Measurements from ENCODE around the gene BMX. TPM values are rescaled to one million over a fixed set of nuclear protein-coding genes. Genes with fewer than 3 reads are reported as not detected.
A peak's percentile ranks its signal among the peaks of the same experiment; 100 is the strongest.

Gene BMX
- total and polyA plus RNA-seq, 2 donors = 0.57 to 1.3 TPM

DNA sequence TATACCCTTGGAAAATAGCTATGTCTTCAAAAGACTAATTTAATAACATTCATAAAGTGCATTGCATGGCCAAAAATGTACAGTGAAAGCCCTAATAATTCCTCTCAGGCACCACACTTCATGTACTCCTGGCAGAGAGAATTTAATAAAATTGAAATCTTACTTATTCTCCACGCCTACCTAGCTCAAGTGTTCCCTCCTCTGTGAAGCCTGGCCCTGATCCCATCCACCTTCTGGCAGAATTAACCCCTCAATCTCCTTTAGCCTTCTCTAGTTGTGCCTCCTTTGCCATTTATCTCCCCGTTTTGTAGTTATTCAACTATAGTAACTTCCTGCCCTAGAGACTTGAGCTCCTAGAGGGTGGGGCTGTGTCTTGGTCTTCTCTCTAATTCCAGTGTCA is 73.4 kb downstream of the BMX start:
- Histone ChIP-seq H3K9me3 (ENCODE audit: control insufficient read depth in 2 of 2, insufficient read depth in 1 of 2, low read length in 1 of 2) (no peaks in the 10 kb centered on the region), H3K4me3 (ENCODE audit: low read length in 2 of 2) (no peak overlapping the region), H3K36me3 (ENCODE audit: control insufficient read depth in 2 of 2, insufficient read depth in 2 of 2, low read length in 1 of 2) (no peaks in the 10 kb centered on the region), H3K27ac (ENCODE audit: low read depth in 1 of 2, low read length in 1 of 2) (no peak overlapping the region), H3K27me3 (ENCODE audit: control insufficient read depth in 2 of 2, insufficient read depth in 1 of 2, low read length in 1 of 2) (no peaks in the 10 kb centered on the region), H3K4me1 (ENCODE audit: control insufficient read depth in 2 of 2, insufficient read depth in 2 of 2, low read length in 2 of 2) (no peaks in the 10 kb centered on the region)
- WGBS = 86% methylated on average over 2 of the region's 2 CpGs
- DNase-seq (ENCODE audit: low read depth in 6 of 9, low spot score in 9 of 9) = no peak

GRCh38 chrX:15576019-15576418 is 75.4 kb downstream of the BMX start:
- Histone ChIP-seq H3K9me3 (ENCODE audit: control insufficient read depth in 2 of 2, insufficient read depth in 1 of 2, low read length in 1 of 2) (no peaks in the 10 kb centered on the region), H3K4me3 (ENCODE audit: low read length in 2 of 2) (no peak overlapping the region), H3K27ac (ENCODE audit: low read depth in 1 of 2, low read length in 1 of 2) (no peak overlapping the region), H3K27me3 (ENCODE audit: control insufficient read depth in 2 of 2, insufficient read depth in 1 of 2, low read length in 1 of 2) (no peaks in the 10 kb centered on the region), H3K36me3 (ENCODE audit: control insufficient read depth in 2 of 2, insufficient read depth in 2 of 2, low read length in 1 of 2) (no peaks in the 10 kb centered on the region), H3K4me1 (ENCODE audit: control insufficient read depth in 2 of 2, insufficient read depth in 2 of 2, low read length in 2 of 2) (no peaks in the 10 kb centered on the region)
- DNase-seq (ENCODE audit: low read depth in 6 of 9, low spot score in 9 of 9) = no peak
- WGBS = 91% methylated on average over 1 of the region's 1 CpG

DNA sequence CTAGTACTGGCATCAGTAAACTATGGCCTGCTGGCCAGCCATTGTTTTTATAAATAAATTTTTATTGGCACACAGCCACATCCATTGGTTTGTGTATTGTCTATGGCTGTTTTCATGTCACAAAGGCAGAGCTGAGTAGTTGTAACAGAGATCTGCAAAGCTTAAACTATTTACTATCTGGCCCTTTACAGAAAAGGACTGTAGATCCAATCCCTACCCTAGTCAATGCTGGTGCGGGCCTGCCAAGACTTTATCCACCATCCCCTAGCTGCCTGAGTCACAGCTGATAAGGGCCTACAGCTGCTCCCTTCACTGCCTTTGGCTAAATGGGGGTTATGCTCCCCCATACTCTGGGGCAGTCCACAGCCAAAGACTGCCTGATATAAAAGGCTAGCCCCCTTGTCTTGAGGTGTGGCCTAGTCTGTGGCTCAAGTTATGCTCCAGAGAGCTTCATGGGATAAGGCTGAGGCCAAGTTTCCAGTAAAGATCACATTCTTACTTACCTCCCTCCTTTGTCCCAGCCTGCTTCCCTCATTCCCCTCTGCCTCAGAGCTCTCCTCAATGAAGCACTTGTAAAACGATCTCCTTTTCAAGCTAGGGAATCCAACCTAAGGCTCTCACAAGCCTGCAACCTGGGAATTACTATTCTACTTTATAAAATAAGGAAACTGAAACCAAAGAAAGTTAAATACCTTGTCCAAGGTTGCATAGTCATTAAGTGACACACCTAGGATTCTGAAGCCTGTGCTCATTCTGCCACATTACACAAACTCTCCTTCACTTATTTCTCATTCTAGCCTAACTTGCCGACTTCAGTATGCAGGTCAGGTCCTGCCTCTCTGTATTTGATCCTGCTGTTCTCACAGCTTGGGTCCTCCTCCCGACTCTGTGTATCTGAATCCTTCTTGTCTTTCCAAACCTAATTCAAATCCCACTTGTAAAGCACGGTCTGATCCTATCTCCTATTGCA is 79.5 kb downstream of the BMX start:
- no peaks in the 10 kb centered on the region for H3K36me3 ChIP-seq (ENCODE audit: control insufficient read depth in 2 of 2, insufficient read depth in 2 of 2, low read length in 1 of 2)
- no peaks in the 10 kb centered on the region for H3K9me3 ChIP-seq (ENCODE audit: control insufficient read depth in 2 of 2, insufficient read depth in 1 of 2, low read length in 1 of 2)
- no peaks in the 10 kb centered on the region for H3K27me3 ChIP-seq (ENCODE audit: control insufficient read depth in 2 of 2, insufficient read depth in 1 of 2, low read length in 1 of 2)
- no peak overlapping the region for H3K4me3 ChIP-seq (ENCODE audit: low read length in 2 of 2)
- H3K4me1 ChIP-seq (ENCODE audit: control insufficient read depth in 2 of 2, insufficient read depth in 2 of 2, low read length in 2 of 2) = no peaks in the 10 kb centered on the region
- H3K27ac ChIP-seq (ENCODE audit: low read depth in 1 of 2, low read length in 1 of 2) = peak overlapping the region; percentile 14 to 52
- DNase-seq (ENCODE audit: low read depth in 6 of 9, low spot score in 9 of 9) = no peak
- 85% methylated on average over 5 of the region's 5 CpGs for WGBS

- no peaks in the 10 kb centered on the region for H3K36me3 ChIP-seq (ENCODE audit: control insufficient read depth in 2 of 2, insufficient read depth in 2 of 2, low read length in 1 of 2)
- DNase-seq (ENCODE audit: low read depth in 6 of 9, low spot score in 9 of 9) = no peak
- H3K27me3 ChIP-seq (ENCODE audit: control insufficient read depth in 2 of 2, insufficient read depth in 1 of 2, low read length in 1 of 2) = no peaks in the 10 kb centered on the region
- WGBS = 56% methylated on average over 2 of the region's 2 CpGs
- H3K4me3 ChIP-seq (ENCODE audit: low read length in 2 of 2) = no peak overlapping the region
- no peaks in the 10 kb centered on the region for H3K9me3 ChIP-seq (ENCODE audit: control insufficient read depth in 2 of 2, insufficient read depth in 1 of 2, low read length in 1 of 2)
- no peak overlapping the region for H3K27ac ChIP-seq (ENCODE audit: low read depth in 1 of 2, low read length in 1 of 2)
- no peaks in the 10 kb centered on the region for H3K4me1 ChIP-seq (ENCODE audit: control insufficient read depth in 2 of 2, insufficient read depth in 2 of 2, low read length in 2 of 2)
Measured at GRCh38 chrX:15594371-15594770, 93.8 kb downstream of the BMX start.

GRCh38 chrX:15598026-15598425 is 97.4 kb downstream of the BMX start:
- no peak overlapping the region for H3K4me3 ChIP-seq (ENCODE audit: low read length in 2 of 2)
- no peaks in the 10 kb centered on the region for H3K9me3 ChIP-seq (ENCODE audit: control insufficient read depth in 2 of 2, insufficient read depth in 1 of 2, low read length in 1 of 2)
- 92% methylated on average over 3 of the region's 3 CpGs for WGBS
- no peak overlapping the region for H3K27ac ChIP-seq (ENCODE audit: low read depth in 1 of 2, low read length in 1 of 2)
- no peaks in the 10 kb centered on the region for H3K36me3 ChIP-seq (ENCODE audit: control insufficient read depth in 2 of 2, insufficient read depth in 2 of 2, low read length in 1 of 2)
- no peaks in the 10 kb centered on the region for H3K27me3 ChIP-seq (ENCODE audit: control insufficient read depth in 2 of 2, insufficient read depth in 1 of 2, low read length in 1 of 2)
- H3K4me1 ChIP-seq (ENCODE audit: control insufficient read depth in 2 of 2, insufficient read depth in 2 of 2, low read length in 2 of 2) = no peaks in the 10 kb centered on the region
- DNase-seq (ENCODE audit: low read depth in 6 of 9, low spot score in 9 of 9) = no peak

- no peak overlapping the region for H3K4me3 ChIP-seq (ENCODE audit: low read length in 2 of 2)
- 94% methylated on average over 4 of the region's 4 CpGs for WGBS
- H3K27me3 ChIP-seq (ENCODE audit: control insufficient read depth in 2 of 2, insufficient read depth in 1 of 2, low read length in 1 of 2) = no peaks in the 10 kb centered on the region
- H3K9me3 ChIP-seq (ENCODE audit: control insufficient read depth in 2 of 2, insufficient read depth in 1 of 2, low read length in 1 of 2) = no peaks in the 10 kb centered on the region
- DNase-seq (ENCODE audit: low read depth in 6 of 9, low spot score in 9 of 9) = no peak
- no peaks in the 10 kb centered on the region for H3K4me1 ChIP-seq (ENCODE audit: control insufficient read depth in 2 of 2, insufficient read depth in 2 of 2, low read length in 2 of 2)
- H3K36me3 ChIP-seq (ENCODE audit: control insufficient read depth in 2 of 2, insufficient read depth in 2 of 2, low read length in 1 of 2) = no peaks in the 10 kb centered on the region
- no peak overlapping the region for H3K27ac ChIP-seq (ENCODE audit: low read depth in 1 of 2, low read length in 1 of 2)
Measured at GRCh38 chrX:15599461-15599860, 98.9 kb downstream of the BMX start.

GRCh38 chrX:15600049-15600448 is 99.4 kb downstream of the BMX start:
- Histone ChIP-seq H3K27ac (ENCODE audit: low read depth in 1 of 2, low read length in 1 of 2) (no peak overlapping the region), H3K36me3 (ENCODE audit: control insufficient read depth in 2 of 2, insufficient read depth in 2 of 2, low read length in 1 of 2) (no peaks in the 10 kb centered on the region), H3K27me3 (ENCODE audit: control insufficient read depth in 2 of 2, insufficient read depth in 1 of 2, low read length in 1 of 2) (no peaks in the 10 kb centered on the region), H3K4me3 (ENCODE audit: low read length in 2 of 2) (no peak overlapping the region), H3K9me3 (ENCODE audit: control insufficient read depth in 2 of 2, insufficient read depth in 1 of 2, low read length in 1 of 2) (no peaks in the 10 kb centered on the region), H3K4me1 (ENCODE audit: control insufficient read depth in 2 of 2, insufficient read depth in 2 of 2, low read length in 2 of 2) (no peaks in the 10 kb centered on the region)
- DNase-seq (ENCODE audit: low read depth in 6 of 9, low spot score in 9 of 9) = no peak

DNA sequence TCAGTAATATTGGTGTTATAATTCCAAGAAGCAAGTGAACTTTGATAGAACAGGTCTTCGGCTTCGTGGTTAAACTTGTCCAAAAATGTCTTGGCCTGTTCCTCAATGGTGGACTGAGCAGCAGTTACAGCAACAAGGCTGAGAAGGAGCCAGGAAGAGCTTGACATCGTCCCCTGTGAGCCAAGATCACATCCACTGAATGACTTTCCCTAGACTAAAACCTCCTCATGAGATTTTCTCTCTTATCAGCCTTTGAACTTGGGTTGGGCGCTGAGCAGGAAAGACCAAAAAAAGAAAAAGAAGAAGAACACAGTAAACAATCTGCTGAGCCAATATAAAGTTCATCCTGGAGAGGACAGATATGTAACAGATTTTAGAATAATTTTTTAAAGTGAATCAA is 100.1 kb downstream of the BMX start, which contains the start of gene ACE2:
Gene ACE2 (minus strand): TSS at position 216 of the 400 bp plus-strand sequence. CDS start 49 bp downstream, at position 167.
- 86% methylated on average over 4 of the region's 4 CpGs for WGBS
- Histone ChIP-seq H3K4me3 (ENCODE audit: low read length in 2 of 2) (no peak within 1 kb of the TSS), H3K9me3 (ENCODE audit: control insufficient read depth in 2 of 2, insufficient read depth in 1 of 2, low read length in 1 of 2) (no peaks in the 10 kb centered on the region), H3K4me1 (ENCODE audit: control insufficient read depth in 2 of 2, insufficient read depth in 2 of 2, low read length in 2 of 2) (no peaks in the 10 kb centered on the region), H3K27me3 (ENCODE audit: control insufficient read depth in 2 of 2, insufficient read depth in 1 of 2, low read length in 1 of 2) (no peaks in the 10 kb centered on the region), H3K36me3 (ENCODE audit: control insufficient read depth in 2 of 2, insufficient read depth in 2 of 2, low read length in 1 of 2) (no peaks in the 10 kb centered on the region), H3K27ac (ENCODE audit: low read depth in 1 of 2, low read length in 1 of 2) (no peak within 1 kb of the TSS)
- DNase-seq (ENCODE audit: low read depth in 6 of 9, low spot score in 9 of 9) = no peak

GRCh38 chrX:15601932-15602331 is 101.3 kb downstream of the BMX start:
- H3K27me3 ChIP-seq (ENCODE audit: control insufficient read depth in 2 of 2, insufficient read depth in 1 of 2, low read length in 1 of 2) = no peaks in the 10 kb centered on the region
- H3K27ac ChIP-seq (ENCODE audit: low read depth in 1 of 2, low read length in 1 of 2) = no peak overlapping the region

More at GRCh38 chrX:15601932-15602331, 101.3 kb downstream of the BMX start:
- Histone ChIP-seq H3K36me3 (ENCODE audit: control insufficient read depth in 2 of 2, insufficient read depth in 2 of 2, low read length in 1 of 2) (no peaks in the 10 kb centered on the region), H3K9me3 (ENCODE audit: control insufficient read depth in 2 of 2, insufficient read depth in 1 of 2, low read length in 1 of 2) (no peaks in the 10 kb centered on the region), H3K4me1 (ENCODE audit: control insufficient read depth in 2 of 2, insufficient read depth in 2 of 2, low read length in 2 of 2) (no peaks in the 10 kb centered on the region), H3K4me3 (ENCODE audit: low read length in 2 of 2) (no peak overlapping the region)
- DNase-seq (ENCODE audit: low read depth in 6 of 9, low spot score in 9 of 9) = no peak
- 87% methylated on average over 3 of the region's 3 CpGs for WGBS

Data from thymus (tissue), 11 donors.